ENCODE results near the gene MLH3. TPM values are rescaled to one million over a fixed set of nuclear protein-coding genes. Genes with fewer than 3 reads are reported as not detected.

MLH3 gene
- total and polyA plus RNA-seq, 10 of the 15 experiments (the other 5 are each of a cell fraction or from before 2014, with no cell fraction given) = 12.6 to 31.2 (median 19.6) TPM

DNA sequence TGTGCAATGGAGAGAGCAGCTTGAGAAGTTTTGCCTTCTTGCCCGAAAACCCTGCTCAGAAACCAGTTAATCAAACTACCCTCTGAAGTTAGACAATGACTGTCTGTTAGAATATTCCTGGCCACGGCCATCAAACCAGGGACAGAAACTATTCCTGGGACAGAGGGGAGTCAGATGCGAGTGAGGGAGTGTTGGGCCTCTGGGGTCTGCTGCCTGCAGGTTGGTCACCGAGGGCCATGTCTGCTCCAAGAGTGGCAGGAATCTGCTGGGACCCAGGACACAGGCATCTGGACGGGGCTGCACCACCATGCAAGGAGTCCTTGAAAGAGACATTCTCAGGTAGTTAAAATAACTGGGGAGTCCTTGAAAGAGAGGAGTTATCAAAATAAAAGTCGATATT is 65.5 kb downstream of the MLH3 start:
- in situ Hi-C loops (cut with MboI) (no loop called here), intact Hi-C loops (cut with micrococcal nuclease; ENCODE audit: unreplicated experiment) (no loop called here)
- Histone ChIP-seq H3K4me1 (ENCODE audit: control insufficient read depth, insufficient read depth, low read length) (peaks cover 5% of the 10 kb centered on the region; the same call in 1 of the 2 replicates), H3K27ac (ENCODE audit: control insufficient read depth, insufficient read depth) (no peak overlapping the region), H3K9me3 (replicated peaks; ENCODE audit: control insufficient read depth, insufficient read depth, low read length) (no peaks in the 10 kb centered on the region), H3K9ac (ENCODE audit: control insufficient read depth, insufficient read depth, low read length) (no peak overlapping the region), H4K20me1 (ENCODE audit: control insufficient read depth, insufficient read depth) (no peaks in the 10 kb centered on the region), H2AFZ (ENCODE audit: control insufficient read depth, low read depth, low read length) (no peak overlapping the region), H3K36me3 (ENCODE audit: control insufficient read depth in 2 of 2, insufficient read depth in 2 of 2, low read length in 1 of 2) (no peaks in the 10 kb centered on the region), H3K4me3 (no peak overlapping the region), H3K79me2 (ENCODE audit: control insufficient read depth, insufficient read depth, low read length) (no peaks in the 10 kb centered on the region), H3K27me3 (replicated peaks in 1 of 2; ENCODE audit: control insufficient read depth in 2 of 2, insufficient read depth in 2 of 2, low read length in 1 of 2) (no peaks in the 10 kb centered on the region), H3K4me2 (ENCODE audit: control insufficient read depth, insufficient read depth) (no peak overlapping the region)
- ChIA-PET CTCF (no interaction called here), RAD21 (ENCODE audit: unreplicated experiment) (no interaction called here), SMC1A (ENCODE audit: uncharacterized antibody, unreplicated experiment) (no interaction called here), POLR2A (no interaction called here)
- BruUV-seq (replicated peaks) = no TSS peak
- WGBS (ENCODE audit: insufficient coverage, insufficient replicate concordance, low lambda C conversion rate, missing lambda C conversion rate) = 53% methylated on average over 6 of the region's 6 CpGs
- FAIRE-seq (no peak), ATAC-seq (no peak), DNase-seq (ENCODE audit: low read depth, low spot score) (no peak)
- TF ChIP-seq SMAD1 (IDR thresholded peaks at IDR 0.05; ENCODE audit: low read depth, partially characterized antibody) = no peak

DNA sequence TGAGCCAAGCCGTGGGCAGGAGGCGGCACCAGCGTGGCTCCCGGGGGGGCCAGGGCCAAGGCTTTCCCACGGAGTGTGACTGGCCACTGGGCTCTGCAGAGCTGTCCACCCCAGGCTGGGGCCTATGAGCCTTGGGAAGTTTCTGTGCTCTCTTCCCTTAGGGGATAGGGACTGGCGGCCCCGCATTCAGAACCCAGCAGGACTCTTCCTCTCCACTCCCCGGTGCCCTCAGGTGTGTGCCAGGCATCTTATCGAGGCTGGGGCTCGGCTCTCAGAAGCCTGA is 66.3 kb downstream of the MLH3 start:
- Histone ChIP-seq H3K27me3 (replicated peaks in 1 of 2; ENCODE audit: control insufficient read depth in 2 of 2, insufficient read depth in 2 of 2, low read length in 1 of 2) (no peaks in the 10 kb centered on the region), H3K9me3 (replicated peaks; ENCODE audit: control insufficient read depth, insufficient read depth, low read length) (no peaks in the 10 kb centered on the region), H3K79me2 (ENCODE audit: control insufficient read depth, insufficient read depth, low read length) (no peaks in the 10 kb centered on the region), H3K27ac (ENCODE audit: control insufficient read depth, insufficient read depth) (no peak overlapping the region), H4K20me1 (ENCODE audit: control insufficient read depth, insufficient read depth) (no peaks in the 10 kb centered on the region), H3K9ac (ENCODE audit: control insufficient read depth, insufficient read depth, low read length) (no peak overlapping the region), H3K4me3 (no peak overlapping the region), H3K36me3 (ENCODE audit: control insufficient read depth in 2 of 2, insufficient read depth in 2 of 2, low read length in 1 of 2) (no peaks in the 10 kb centered on the region), H2AFZ (ENCODE audit: control insufficient read depth, low read depth, low read length) (no peak overlapping the region), H3K4me1 (ENCODE audit: control insufficient read depth, insufficient read depth, low read length) (peaks cover 5% of the 10 kb centered on the region; the same call in 1 of the 2 replicates), H3K4me2 (ENCODE audit: control insufficient read depth, insufficient read depth) (no peak overlapping the region)
- ChIA-PET RAD21 (ENCODE audit: unreplicated experiment) (no interaction called here), CTCF (no interaction called here), SMC1A (ENCODE audit: uncharacterized antibody, unreplicated experiment) (no interaction called here), POLR2A (no interaction called here)
- in situ Hi-C loops (cut with MboI) = no loop called here
- intact Hi-C loops (cut with micrococcal nuclease; ENCODE audit: unreplicated experiment) = no loop called here
- no TSS peak for BruUV-seq (replicated peaks)
- no peak for FAIRE-seq
- 65% methylated on average over 10 of the region's 10 CpGs for WGBS (ENCODE audit: insufficient coverage, insufficient replicate concordance, low lambda C conversion rate, missing lambda C conversion rate)
- ATAC-seq = no peak
- no peak for DNase-seq (ENCODE audit: low read depth, low spot score)
- no peak for TF ChIP-seq RBBP5 (conservative IDR thresholded peaks at IDR 0.05)
- no peak for TF ChIP-seq SUPT20H (IDR thresholded peaks at IDR 0.05; ENCODE audit: borderline replicate concordance, control insufficient read depth, low read depth, low read length)
- no peak for TF ChIP-seq NR2F1 (conservative IDR thresholded peaks at IDR 0.05)
- TF ChIP-seq RAD51 (IDR thresholded peaks at IDR 0.05) = no peak
- no peak for TF ChIP-seq BCL11A (IDR thresholded peaks at IDR 0.05; ENCODE audit: low read depth, low read length)
- TF ChIP-seq, protein P1, sequence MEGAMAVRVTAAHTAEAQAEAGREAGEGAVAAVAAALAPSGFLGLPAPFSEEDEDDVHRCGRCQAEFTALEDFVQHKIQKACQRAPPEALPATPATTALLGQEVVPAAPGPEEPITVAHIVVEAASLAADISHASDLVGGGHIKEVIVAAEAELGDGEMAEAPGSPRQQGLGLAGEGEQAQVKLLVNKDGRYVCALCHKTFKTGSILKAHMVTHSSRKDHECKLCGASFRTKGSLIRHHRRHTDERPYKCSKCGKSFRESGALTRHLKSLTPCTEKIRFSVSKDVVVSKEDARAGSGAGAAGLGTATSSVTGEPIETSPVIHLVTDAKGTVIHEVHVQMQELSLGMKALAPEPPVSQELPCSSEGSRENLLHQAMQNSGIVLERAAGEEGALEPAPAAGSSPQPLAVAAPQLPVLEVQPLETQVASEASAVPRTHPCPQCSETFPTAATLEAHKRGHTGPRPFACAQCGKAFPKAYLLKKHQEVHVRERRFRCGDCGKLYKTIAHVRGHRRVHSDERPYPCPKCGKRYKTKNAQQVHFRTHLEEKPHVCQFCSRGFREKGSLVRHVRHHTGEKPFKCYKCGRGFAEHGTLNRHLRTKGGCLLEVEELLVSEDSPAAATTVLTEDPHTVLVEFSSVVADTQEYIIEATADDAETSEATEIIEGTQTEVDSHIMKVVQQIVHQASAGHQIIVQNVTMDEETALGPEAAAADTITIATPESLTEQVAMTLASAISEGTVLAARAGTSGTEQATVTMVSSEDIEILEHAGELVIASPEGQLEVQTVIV (IDR thresholded peaks at IDR 0.05; ENCODE audit: borderline replicate concordance, partially characterized antibody) = no peak
- no peak for TF ChIP-seq RB1 (IDR thresholded peaks at IDR 0.05; ENCODE audit: borderline replicate concordance)
- TF ChIP-seq NFYB (IDR thresholded peaks at IDR 0.05; ENCODE audit: insufficient read depth, low read depth, low read length) = no peak
- no peak for TF ChIP-seq CBX5 (IDR thresholded peaks at IDR 0.05; ENCODE audit: low read depth)
- no peak for TF ChIP-seq HCFC1 (IDR thresholded peaks at IDR 0.05; ENCODE audit: low read length)
- TF ChIP-seq POLR2AphosphoS5 (IDR thresholded peaks at IDR 0.05; ENCODE audit: low read length) = no peak
- TF ChIP-seq SIX5 (IDR thresholded peaks at IDR 0.05; ENCODE audit: low read depth, low read length, severe bottlenecking) = no peak
- TF ChIP-seq JUND (IDR thresholded peaks at IDR 0.05; ENCODE audit: low read depth, low read length) = no peak
- TF ChIP-seq BACH1 (IDR thresholded peaks at IDR 0.05; ENCODE audit: borderline replicate concordance) = no peak
